ENCODE results near the gene TMEM45B.
"Not testable (repeated sequence)": the region's sequence is repeated elsewhere in the genome, so short reads cannot be mapped to it uniquely, and the experiment has no call there.

The TMEM45B gene

DNA sequence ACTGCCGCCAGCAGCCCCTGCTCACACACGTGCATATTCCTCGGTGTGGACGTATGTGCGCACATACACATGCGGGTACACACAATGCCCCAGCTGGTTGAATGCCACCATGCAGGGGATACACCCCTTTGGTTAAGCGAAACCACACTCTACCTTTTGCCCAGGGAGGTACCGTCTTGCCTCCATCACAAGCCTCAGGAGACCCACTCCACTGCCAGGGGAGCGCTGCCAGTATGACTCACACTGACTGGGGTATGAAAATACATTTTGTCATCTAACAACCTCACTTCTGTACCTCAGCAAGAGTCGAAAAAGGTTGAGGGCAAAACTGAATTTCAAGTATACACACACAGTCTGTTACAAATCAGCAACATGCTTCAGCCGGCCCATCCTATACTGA, 39.4 kb downstream of the TMEM45B start:
- no peak overlapping the region for H3K4me3 ChIP-seq (ENCODE audit: low read depth, low read length)
- no peak for DNase-seq (ENCODE audit: low read depth)
- TF ChIP-seq CTCF (IDR thresholded peaks at IDR 0.05; ENCODE audit: control insufficient read depth, extremely low read depth, insufficient read depth), result no peak

GRCh38 chr11:129856036-129856435, 40.4 kb downstream of the TMEM45B start:
- TF ChIP-seq CTCF (IDR thresholded peaks at IDR 0.05; ENCODE audit: control insufficient read depth, extremely low read depth, insufficient read depth), result no peak
- H3K4me3 ChIP-seq (ENCODE audit: low read depth, low read length), result no peak overlapping the region
- DNase-seq (ENCODE audit: low read depth), result no peak

DNA sequence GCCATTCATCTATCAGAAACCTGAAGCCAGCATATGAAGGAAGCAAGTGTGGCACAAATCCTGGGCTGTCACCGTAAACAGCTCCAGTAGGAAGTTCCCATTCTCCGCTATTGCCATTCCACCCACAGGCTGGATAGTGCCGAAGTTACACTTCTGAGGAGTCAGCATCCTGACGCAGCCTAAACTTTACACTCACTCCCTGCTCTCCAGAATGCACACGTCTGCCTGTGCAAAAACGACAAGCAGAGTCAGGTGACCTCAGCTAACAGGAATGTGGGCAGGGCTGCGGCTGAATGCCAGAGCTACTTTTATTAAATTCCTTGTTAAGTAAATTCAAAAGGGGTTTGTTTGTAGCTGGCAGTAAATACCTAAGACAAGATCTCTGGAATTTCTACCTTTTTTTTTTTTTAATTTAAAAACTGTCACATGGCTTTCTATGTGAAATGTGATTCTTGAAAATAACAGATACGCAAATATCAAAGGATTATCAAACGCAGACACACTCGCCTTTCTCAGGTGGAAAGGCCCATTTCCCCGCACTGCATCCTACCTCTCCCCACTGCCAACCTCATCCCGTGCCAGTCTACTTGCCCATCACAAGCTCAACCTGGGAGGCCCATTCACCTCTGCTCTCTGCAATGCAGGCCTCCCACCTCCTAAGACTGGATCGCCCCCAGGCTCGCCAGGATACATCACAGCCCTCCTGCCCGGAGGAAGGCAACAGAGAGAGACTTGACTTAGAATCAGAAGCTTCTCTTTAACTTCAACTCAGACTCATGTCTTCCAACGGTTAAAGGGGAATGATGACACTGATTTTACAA, 46.3 kb downstream of the TMEM45B start:
- no peak for TF ChIP-seq CTCF (IDR thresholded peaks at IDR 0.05; ENCODE audit: control insufficient read depth, extremely low read depth, insufficient read depth)
- no peak overlapping the region for H3K4me3 ChIP-seq (ENCODE audit: low read depth, low read length)
- peak; percentile 93 for DNase-seq (ENCODE audit: low read depth)

- no peak for DNase-seq (ENCODE audit: low read depth)
- no peak for TF ChIP-seq CTCF (IDR thresholded peaks at IDR 0.05; ENCODE audit: control insufficient read depth, extremely low read depth, insufficient read depth)
- no peak overlapping the region for H3K4me3 ChIP-seq (ENCODE audit: low read depth, low read length)
Observed at GRCh38 chr11:129864811-129865210, 49.2 kb downstream of the TMEM45B start.

DNA sequence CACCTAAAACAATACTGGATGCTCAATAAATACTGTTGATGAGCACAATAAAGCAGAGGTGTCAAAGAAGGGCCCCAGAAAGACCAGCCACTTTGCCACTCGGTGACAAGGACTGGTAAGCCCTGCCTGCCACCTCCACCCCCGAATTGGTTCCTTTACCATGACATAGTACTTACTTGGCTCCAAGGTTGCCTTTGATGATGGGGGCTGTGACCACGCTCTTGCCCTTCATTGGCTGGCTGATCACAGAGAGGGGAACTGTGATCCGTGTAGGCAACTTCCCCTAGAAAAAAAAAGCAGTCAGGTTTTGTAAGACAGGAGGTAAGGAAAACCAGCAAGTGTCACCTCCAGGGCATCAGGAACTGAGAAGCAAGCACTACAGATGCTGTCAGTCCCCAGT, 50.1 kb downstream of the TMEM45B start:
- TF ChIP-seq CTCF (IDR thresholded peaks at IDR 0.05; ENCODE audit: control insufficient read depth, extremely low read depth, insufficient read depth), result no peak
- H3K4me3 ChIP-seq (ENCODE audit: low read depth, low read length), result no peak overlapping the region
- no peak for DNase-seq (ENCODE audit: low read depth)

DNA sequence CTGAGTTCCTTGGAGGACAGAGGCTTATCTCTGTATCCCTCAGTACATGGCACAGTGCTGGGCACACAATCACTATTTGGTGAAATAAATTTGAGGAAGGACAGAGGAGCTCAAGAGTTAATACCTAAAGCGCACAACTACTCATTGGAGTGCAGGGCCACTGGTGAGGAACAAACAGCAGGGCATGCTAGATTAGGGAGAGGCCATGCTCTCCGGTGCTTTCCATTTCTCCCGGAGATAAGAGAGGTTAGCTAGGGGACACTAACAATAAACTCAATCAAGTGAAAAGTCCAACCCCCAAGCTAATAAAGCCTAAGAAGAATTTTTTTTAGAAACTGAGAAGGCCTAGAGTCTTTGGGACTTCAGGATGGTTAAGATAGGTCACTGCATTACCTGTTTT, 50.7 kb downstream of the TMEM45B start:
- DNase-seq (ENCODE audit: low read depth), result no peak
- no peak overlapping the region for H3K4me3 ChIP-seq (ENCODE audit: low read depth, low read length)
- no peak for TF ChIP-seq CTCF (IDR thresholded peaks at IDR 0.05; ENCODE audit: control insufficient read depth, extremely low read depth, insufficient read depth)

DNA sequence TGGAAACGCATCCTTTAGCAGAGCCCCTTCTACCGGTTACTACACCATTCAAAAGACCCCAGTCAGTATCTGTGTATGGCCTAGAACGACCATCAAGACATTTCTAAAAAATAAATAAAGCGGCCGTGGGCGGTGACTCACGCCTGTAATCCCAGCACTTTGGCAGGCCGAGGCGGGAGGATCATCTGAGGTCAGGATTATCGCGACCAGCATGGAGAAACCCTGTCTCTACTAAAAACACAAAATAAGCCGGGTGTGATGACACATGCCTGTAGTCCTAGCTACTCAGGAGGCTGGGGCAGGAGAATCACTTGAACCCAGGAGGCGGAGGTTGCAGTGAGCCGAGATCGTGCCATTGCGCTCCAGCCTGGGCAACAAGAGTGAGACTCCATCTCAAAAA, 53.0 kb downstream of the TMEM45B start:
- not testable (repeated sequence) for H3K4me3 ChIP-seq (ENCODE audit: low read depth, low read length); DNase-seq (ENCODE audit: low read depth)

Measured in LNCaP clone FGC (cell line).